GM19193 (cell line): Measurements from ENCODE around the gene DEPP1.

Source experiments
- POLR2A ChIP-seq: IDR thresholded peaks from 4 replicates; pipeline ENCODE4 v1.6.1; 2011; ENCODE audit not compliant: insufficient read depth, insufficient read length; ENCODE audit errors: extremely low read depth

Gene DEPP1

GRCh38 chr10:44947371-44948152 lies 31.0 kb downstream of the DEPP1 start:
- no peak for TF ChIP-seq POLR2A

GRCh38 chr10:44946205-44946604 lies 32.4 kb downstream of the DEPP1 start:
- TF ChIP-seq POLR2A, result no peak

DNA sequence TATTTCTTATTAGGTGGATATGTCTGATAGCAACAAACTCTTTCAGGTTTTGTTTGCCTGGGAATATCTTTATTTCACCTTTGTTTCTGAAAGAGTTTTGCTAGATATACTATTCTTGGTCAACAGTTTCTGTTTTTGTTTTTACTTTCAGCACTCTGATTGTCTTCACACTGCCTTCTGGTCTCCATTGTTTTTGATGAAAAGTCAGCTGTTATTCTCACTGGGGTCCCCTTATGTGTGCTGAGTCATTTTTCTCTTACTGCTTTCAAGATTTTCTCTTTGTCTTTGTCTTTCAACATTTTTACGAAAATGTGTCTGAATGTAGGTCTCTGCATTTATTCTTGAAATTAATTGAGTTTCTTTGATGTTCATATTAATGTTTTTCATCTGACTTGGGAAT lies 34.3 kb downstream of the DEPP1 start:
- TF ChIP-seq POLR2A, result no peak

GRCh38 chr10:44939691-44940401 lies 38.8 kb downstream of the DEPP1 start:
- no peak for TF ChIP-seq POLR2A

DNA sequence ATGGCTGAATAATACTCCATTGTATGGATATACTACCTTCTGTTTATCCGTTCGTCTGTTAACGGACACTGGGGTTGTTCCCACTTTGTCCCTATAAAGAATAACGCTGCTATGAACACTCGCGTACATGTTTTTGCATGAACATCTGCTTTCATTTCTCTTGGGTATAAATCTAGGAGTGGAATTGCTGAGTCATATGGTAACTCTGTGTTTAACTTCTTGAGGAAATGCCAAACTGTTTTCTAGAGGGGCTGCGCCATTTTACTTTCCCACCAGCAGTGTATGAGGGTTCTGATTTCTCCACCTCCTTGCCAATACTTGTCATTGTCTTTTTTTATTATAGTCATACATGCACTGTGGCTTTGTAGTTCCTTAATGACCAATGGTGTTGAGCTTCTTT lies 39.7 kb downstream of the DEPP1 start:
- no peak for TF ChIP-seq POLR2A

DNA sequence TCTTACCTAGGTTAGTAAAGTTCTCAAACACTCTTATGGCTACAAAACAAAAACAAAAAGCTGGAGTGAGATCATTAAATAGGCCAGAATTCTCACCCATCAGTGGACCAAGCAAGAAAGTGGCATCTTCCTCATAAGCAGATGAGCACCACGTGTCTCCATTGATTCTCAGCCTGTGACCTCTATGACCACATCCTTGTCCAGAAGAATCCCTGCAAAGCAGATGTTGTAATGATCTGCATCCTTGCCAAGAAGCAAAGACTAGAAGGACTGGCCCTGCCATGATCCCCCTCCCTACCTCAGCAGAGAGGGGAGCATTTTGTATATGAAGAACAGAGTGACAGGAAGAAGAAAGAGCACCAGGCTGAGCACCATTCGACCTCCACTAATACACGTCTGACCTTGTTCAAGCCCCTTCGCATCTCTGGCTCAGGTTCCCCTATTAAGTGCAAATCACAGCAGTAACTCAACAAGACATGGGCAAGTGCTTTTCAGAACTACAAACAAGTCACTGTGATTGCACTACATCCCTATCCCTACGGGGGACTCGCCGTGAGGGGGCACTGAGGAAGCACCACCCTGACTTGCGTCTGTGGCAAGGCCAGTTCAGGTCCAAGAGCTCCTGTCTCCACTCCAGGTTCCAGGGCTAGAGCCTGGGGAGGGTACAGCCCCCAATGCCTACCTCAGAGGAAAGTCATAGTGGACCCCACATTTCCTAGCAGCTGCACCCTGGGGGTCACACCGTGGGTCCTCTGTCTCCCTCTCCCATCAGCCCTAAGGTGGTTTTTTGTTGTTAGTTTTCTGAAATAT lies 41.2 kb downstream of the DEPP1 start:
- TF ChIP-seq POLR2A, result no peak

DNA sequence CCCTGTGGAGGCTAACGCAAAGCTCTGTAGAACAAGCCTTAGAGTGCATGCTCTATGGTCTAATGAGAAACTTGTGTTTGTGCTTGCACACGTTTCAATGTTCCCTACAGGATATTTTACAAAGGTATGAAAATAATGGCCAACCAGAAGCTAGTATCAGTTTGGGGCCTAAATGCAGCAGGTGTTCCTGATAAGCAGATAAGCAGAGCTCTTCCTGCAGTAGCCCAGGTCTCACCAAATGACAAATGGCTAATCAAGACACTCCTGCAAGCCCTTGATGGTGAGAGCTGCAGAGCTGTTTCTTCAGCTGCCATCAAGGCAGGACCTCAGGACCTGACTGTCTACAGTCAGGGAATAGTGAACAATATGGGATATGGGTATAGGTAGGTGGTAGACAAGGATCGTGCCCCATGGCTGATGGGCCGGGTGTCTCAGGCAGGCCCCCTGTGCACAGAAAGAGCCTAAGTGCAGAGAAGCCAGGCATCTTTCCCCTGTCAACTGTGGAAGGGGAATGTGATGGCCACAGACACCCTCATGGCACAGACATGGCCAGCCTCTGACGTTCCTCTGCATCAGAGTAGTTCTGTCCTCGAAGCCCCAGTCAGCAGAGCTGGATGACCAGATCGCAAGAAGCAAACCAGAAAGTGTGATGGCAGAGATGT lies 42.2 kb downstream of the DEPP1 start:
- TF ChIP-seq POLR2A, result no peak

- no peak for TF ChIP-seq POLR2A
Measured at GRCh38 chr10:44935966-44936295, 42.7 kb downstream of the DEPP1 start.

DNA sequence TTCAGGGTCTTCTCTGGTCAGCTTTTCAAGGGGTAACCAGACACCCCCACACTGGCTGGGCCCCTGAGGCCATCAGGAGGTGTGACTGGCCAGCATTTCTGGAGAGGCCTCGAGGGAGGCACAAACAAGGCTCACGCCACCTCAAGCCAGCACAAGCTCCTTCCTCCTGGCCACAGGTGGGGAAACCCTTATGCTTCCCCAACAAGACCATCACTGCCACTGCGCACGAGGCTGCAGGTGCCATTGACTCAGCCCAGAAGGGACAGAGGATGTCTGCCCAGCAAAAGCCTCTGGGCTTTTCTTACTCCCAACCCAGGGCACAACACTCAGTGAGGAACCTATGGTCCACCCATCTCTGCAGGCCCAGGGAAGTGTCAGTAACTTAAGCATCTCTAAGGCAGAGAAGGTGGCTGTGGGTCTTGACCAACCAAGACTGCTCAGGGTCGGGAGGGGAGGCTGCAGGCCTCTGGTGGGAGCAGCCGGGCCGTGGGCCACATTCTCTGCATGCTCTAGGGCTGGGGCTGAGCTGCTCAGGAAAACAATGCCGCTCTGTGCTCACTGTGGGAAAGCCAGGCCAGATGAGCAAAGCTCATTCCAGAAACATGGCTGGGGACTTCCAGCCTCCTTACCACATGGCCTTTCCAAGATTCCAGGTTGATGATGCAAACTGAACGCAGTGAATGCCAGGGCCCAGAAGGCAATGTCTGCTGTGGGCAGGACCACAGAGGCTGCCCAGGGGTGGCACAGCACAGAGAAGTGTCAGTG lies 43.2 kb downstream of the DEPP1 start:
- TF ChIP-seq POLR2A, result no peak

- no peak for TF ChIP-seq POLR2A
Measured at GRCh38 chr10:44934416-44935200, 44.0 kb downstream of the DEPP1 start.

- TF ChIP-seq POLR2A, result no peak
Measured at GRCh38 chr10:44933451-44934321, 44.9 kb downstream of the DEPP1 start.

GRCh38 chr10:44932517-44933450 lies 45.8 kb downstream of the DEPP1 start:
- TF ChIP-seq POLR2A, result no peak
